Neutrophil (primary cell): ENCODE data around the gene CRTC3.

Source experiments
- H3K27ac ChIP-seq: fragments of 200-600 bp; sonication (generic); 2 replicates; pipeline ENCODE4 v1.5.1; 2016; ENCODE audit warnings: mild to moderate bottlenecking, moderate library complexity
- H3K27me3 ChIP-seq: fragments of 200-600 bp; sonication (generic); 2 replicates; pipeline ENCODE4 v1.6.0; 2016; ENCODE audit warnings: mild to moderate bottlenecking
- H3K36me3 ChIP-seq: fragments of 200-600 bp; sonication (generic); 2 replicates; pipeline ENCODE4 v1.5.1; 2017
- H3K4me1 ChIP-seq, 2 experiments: fragments of 200-600 bp in 1 of 2; sonication (generic) in 1 of 2; 1 replicate in 1 of 2; 2 replicates in 1 of 2; pipeline versions ENCODE4 v1.5.1 to v1.6.1; 2013 to 2016; ENCODE audit warnings: low read depth in 1 of 2, low read length in 1 of 2, mild to moderate bottlenecking in 1 of 2, moderate library complexity in 1 of 2; ENCODE audit not compliant: control insufficient read depth in 1 of 2, insufficient read depth in 1 of 2
- H3K4me3 ChIP-seq, 2 experiments: fragments of 200-600 bp in 1 of 2; sonication (generic) in 1 of 2; 1 replicate in 1 of 2; 2 replicates in 1 of 2; pipeline ENCODE4 v1.5.1; 2013 to 2016; ENCODE audit warnings: low read depth in 1 of 2, low read length in 1 of 2, mild to moderate bottlenecking in 1 of 2, moderate library complexity in 1 of 2
- H3K9me3 ChIP-seq: fragments of 200-600 bp; sonication (generic); 2 replicates; pipeline ENCODE4 v1.5.1; 2016
- CTCF ChIP-seq: fragments of 200-600 bp; sonication (generic); IDR thresholded peaks from 2 replicates; pipeline ENCODE4 v1.5.1; 2016; ENCODE audit warnings: antibody characterized with exemption

The CRTC3 gene

DNA sequence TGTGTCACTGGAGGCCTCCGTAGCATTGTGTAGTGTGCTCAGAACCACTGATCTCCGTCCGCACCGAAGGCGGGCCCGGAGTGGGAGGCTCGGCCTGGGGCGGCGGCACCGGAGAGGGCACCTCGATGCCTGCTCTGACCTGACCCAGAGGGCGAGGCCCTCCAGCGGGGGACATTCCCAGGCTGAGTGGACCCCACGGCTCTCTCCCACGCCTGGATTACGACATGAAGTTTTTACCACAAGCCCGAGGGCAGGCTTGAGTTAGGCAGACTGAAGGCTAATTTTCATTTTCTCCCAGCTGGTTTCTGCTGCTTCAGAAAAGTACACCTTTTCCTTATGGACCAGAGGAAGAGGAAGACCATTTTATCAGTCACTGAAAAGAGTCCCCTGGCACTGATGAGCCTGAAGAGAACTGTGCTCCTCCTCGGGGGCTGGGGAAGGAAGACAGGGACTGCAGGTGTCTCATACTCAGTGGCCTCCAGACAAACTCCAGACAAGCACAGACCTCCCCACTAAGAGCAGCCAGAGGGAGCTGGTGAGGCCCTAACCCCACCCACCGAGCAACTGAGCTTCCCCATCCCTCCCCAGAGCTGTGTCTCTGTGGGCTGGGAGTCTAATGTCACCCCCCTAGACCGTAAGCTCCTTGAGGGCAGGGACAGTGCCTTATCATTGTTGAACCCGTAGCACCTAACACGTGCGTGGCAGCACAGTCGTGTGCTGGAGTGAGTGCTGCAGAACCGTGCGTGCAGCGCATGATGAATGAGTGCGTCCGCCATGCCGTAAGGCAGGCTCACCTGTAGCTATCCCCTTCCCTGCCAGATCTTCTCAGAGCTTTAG lies 113.0 kb downstream of the CRTC3 start:
- Histone ChIP-seq H3K9me3 (no peaks in the 10 kb centered on the region), H3K27ac (no peak overlapping the region), H3K4me3 (no peak overlapping the region), H3K4me1 (peaks cover 0 to 5% of the 10 kb centered on the region in 2 experiments), H3K36me3 (peaks cover 17% of the 10 kb centered on the region), H3K27me3 (peaks cover 95% of the 10 kb centered on the region)
- TF ChIP-seq CTCF = no peak

- H3K4me1 ChIP-seq = peaks cover 4% of the 10 kb centered on the region in 2 experiments
- peaks cover 89% of the 10 kb centered on the region for H3K27me3 ChIP-seq
- TF ChIP-seq CTCF = no peak
- no peaks in the 10 kb centered on the region for H3K9me3 ChIP-seq
- H3K4me3 ChIP-seq = no peak overlapping the region
- H3K36me3 ChIP-seq = peaks cover 17% of the 10 kb centered on the region
- no peak overlapping the region for H3K27ac ChIP-seq
Observed at GRCh38 chr15:90643301-90643632, 113.5 kb downstream of the CRTC3 start.

DNA sequence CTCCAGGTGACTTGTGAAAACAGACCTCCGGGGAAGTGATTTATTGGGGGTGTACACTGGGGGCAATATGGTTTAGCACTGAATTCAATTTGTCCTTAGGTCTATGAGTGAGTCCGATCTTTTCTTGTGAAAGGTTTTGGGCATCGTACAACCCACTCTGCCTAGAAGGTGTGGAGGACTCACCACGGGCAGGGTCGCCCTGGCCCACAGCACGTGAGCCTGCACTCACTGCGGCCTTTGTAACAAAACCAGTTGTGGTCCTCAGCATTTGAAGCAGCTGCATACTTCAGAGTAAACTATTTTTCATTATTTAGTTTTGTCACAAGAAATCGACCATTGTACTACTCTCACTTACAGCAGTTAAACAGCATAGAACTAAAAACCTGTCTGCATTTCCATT lies 114.8 kb downstream of the CRTC3 start:
- H3K4me1 ChIP-seq = peaks cover 9 to 10% of the 10 kb centered on the region in 2 experiments
- no peak overlapping the region for H3K27ac ChIP-seq
- H3K36me3 ChIP-seq = peaks cover 17% of the 10 kb centered on the region
- no peaks in the 10 kb centered on the region for H3K9me3 ChIP-seq
- H3K4me3 ChIP-seq = no peak overlapping the region
- H3K27me3 ChIP-seq = peaks cover 76% of the 10 kb centered on the region
- TF ChIP-seq CTCF = no peak

DNA sequence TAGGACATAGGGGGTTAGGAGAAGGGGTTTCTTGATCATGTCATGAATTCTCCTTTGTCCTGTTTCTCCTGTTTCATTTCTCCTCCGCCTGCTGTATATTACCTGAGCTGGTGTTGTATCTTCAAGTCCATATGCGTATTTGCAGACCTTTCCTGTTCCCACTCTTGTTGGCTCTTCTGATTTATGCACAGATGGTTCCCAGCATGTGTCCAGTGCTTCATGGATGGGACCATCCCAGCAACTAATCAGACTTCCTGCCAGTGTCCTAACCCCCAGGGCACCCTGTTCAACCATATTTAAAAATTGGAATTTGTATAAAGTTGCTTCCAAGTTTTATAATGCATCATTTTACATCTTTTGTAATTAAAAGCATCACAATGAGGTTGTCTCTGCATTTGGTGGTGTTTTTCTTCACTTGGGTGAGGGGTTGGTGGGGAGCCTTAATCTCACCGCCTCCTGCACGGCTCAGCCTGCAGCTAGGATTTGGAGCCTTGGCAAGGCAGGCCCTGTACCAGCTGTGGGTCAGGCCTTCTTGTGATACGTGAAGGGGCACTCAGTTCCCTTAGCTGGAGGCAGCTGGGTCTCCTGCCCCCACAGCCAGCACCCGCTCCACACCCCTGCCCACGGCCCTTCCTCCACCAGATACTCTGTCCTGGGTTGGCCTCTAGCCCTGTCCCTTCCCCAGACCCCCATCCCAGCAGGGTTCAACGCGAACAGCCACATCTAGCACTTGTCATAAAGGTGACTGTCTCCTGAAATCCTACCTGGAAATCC lies 115.4 kb downstream of the CRTC3 start:
- H3K27ac ChIP-seq = no peak overlapping the region
- no peak for TF ChIP-seq CTCF
- H3K27me3 ChIP-seq = peaks cover 70% of the 10 kb centered on the region
- H3K4me3 ChIP-seq = no peak overlapping the region
- H3K36me3 ChIP-seq = peaks cover 17% of the 10 kb centered on the region
- peaks cover 9 to 10% of the 10 kb centered on the region in 2 experiments for H3K4me1 ChIP-seq
- no peaks in the 10 kb centered on the region for H3K9me3 ChIP-seq

DNA sequence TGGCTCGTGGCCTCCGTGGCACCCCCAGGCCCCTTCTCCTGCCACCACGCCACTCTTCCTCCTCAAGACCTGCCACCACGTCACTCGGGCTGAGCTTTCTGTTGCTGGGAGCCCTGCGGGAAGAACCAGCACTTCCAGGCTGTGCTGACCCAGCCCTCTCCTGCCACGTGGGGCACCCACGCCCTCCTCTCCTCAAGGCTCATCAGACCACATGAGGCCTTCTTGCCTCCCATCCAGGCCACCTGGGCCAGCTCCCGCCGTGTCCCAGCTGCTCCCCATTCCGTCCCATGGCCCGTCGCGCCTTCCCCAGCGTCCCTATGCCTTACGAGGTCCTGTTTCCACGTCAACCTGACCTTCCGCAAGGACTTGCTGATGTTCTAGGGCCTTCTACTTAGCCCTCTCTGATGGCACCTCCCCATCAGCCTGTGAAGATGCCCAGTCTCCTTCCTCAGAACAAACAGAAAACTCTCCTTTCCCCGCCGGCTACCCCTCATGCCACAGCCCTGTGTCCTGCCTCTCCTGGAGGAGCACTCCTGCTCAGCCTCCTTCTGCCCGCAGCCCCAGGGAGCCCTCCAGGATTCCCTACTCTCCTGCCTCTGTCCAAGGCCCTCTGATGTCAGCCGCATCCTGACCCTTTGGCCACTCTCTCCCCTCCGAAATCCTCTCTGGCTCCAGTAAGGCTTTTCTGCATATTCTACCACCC lies 116.3 kb downstream of the CRTC3 start:
- no peak overlapping the region for H3K27ac ChIP-seq
- peaks cover 9 to 10% of the 10 kb centered on the region in 2 experiments for H3K4me1 ChIP-seq
- no peak for TF ChIP-seq CTCF
- peaks cover 17% of the 10 kb centered on the region for H3K36me3 ChIP-seq
- H3K27me3 ChIP-seq = peaks cover 61% of the 10 kb centered on the region
- H3K9me3 ChIP-seq = no peaks in the 10 kb centered on the region
- H3K4me3 ChIP-seq = no peak overlapping the region
